Measurements from ENCODE around the gene ICAM2.
"Not testable (repeated sequence)": the region's sequence is repeated elsewhere in the genome, so short reads cannot be mapped to it uniquely, and the experiment has no call there.

- not testable (repeated sequence) for TF ChIP-seq CTCF (IDR thresholded peaks at IDR 0.05; ENCODE audit: insufficient read depth, low read depth, low read length); EZH2 (IDR thresholded peaks at IDR 0.05; ENCODE audit: insufficient read depth, low read length)
These were observed 877 bp downstream of the ICAM2 start for GRCh38 chr17:64019551-64019961.
